Hematopoietic multipotent progenitor cell treated with erythropoietin and hydrocortisone succinate and interleukin-3 and kit ligand, for 8 days (in vitro differentiated cells): ENCODE data around the gene GGPS1.
"Not testable (repeated sequence)": the region's sequence is repeated elsewhere in the genome, so short reads cannot be mapped to it uniquely, and the experiment has no call there.

Experiments used
- DNase-seq: peaks from one replicate; pipeline ENCODE4 v3.0.0-alpha.2; 2015

The GGPS1 gene

DNA sequence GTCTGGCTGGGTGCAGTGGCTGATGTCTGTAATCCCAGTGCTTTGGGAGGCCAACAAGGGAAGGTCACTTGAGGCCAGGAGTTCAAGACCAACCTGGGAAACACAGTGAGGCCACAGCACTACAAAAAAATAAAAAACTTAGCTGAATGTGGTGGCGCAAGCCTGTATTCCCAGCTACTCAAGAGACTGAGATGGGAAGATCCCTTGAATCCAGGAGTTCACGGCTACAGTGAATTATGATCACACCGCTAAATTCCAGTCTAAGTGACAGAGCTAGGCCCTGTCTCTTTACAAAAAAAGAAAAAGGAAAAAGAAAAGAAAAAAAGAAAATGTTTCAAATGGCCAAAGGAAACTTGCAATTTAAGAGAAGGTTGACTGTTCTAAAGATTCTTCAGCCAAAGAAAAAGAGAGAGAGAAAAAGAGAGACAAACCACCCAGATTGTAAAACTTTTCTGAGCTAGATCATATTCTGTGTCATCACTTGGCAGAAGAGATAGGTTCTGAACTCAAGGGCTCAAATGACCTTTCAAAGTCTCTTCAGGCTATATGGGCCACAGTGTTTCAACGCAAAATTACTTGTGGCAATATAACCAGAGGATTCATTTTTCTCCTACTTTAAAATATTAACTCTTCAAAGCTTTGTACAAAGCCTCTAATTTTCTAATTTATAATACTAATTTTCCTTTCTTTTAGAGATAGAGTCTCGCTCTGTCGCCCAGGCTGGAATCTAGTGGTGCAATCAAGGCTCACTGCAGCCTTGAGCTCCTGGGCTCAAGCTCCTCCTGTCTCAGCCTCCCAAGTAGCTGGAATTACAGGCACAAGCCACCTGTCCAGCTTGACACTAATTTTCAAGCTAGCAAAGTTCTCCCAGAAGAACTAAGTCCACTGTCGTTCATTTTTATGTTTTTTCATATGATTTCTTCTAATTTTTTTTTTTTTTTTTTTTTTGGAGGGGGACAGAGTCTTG is 20.9 kb upstream of the GGPS1 start:
- no peak for DNase-seq

- not testable (repeated sequence) for DNase-seq
These were observed 19.2 kb upstream of the GGPS1 start for GRCh38 chr1:235309206-235309605.

DNA sequence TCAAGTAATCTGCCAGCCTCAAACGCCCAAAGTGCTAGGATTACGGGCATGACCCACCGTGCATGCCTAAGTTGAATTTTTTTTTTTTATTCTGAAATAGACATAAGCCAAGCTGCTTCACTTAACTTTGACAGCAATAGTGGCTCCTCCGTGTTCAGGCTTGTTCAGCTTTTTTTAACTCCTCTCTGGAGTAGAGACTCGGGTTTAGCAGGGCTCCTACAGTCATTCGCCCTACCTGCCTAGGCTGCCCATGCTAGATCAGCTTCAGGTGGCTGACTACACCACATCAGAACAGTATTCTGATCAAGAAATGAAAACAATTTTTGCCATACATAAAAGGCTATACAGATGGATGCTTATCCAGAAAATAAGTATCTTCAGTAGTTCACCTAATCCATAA is 15.1 kb upstream of the GGPS1 start:
- DNase-seq, result no peak

- DNase-seq, result no peak
These were observed 14.3 kb upstream of the GGPS1 start for GRCh38 chr1:235313931-235314678.

GRCh38 chr1:235315173-235315572 is 13.2 kb upstream of the GGPS1 start:
- no peak for DNase-seq

GRCh38 chr1:235315735-235316134 is 12.6 kb upstream of the GGPS1 start:
- DNase-seq, result no peak

GRCh38 chr1:235317168-235317567 is 11.2 kb upstream of the GGPS1 start:
- DNase-seq, result no peak

DNA sequence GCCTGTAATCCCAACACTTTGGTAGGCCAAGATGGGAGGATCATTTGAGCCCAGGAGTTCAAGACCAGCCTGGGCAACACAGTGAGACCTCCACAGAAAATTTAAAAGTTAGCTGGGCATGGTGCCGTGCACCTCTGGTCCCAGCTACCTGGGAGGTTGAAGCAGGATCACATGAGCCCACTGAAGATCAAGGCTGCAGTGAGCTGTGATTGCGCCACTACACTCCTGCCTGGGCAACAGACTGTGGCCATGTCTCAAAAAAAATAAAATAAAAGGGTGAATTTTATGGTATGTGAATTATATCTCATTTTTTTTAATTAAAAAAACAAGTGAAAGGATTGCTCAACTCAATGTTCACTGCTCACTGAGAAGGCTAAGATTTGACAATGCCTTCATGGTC is 9.1 kb upstream of the GGPS1 start:
- DNase-seq, result no peak

GRCh38 chr1:235320521-235321179 is 7.7 kb upstream of the GGPS1 start:
- DNase-seq, result no peak

GRCh38 chr1:235324296-235324695 is 4.1 kb upstream of the GGPS1 start:
- DNase-seq, result no peak

DNA sequence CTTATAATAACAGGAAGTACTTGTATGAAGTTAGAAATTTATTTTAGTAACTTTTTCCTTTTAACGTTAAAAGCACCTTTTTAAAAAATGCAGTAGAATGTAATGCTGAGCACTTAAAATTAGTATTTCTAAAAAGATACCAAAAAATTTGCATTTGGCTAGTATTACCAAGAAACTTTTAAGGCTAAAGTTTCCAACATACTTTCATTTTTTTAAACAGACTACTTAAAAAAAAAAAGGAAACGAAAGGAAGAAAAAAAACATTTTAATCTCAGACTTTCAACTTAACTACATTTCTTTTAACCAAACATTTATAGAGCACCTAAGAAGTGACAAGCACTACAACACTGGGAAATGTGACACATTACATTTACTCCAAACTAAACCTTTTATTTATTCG is 3.2 kb upstream of the GGPS1 start:
- DNase-seq, result no peak

- DNase-seq, result no peak
These were observed 2.5 kb upstream of the GGPS1 start for GRCh38 chr1:235325854-235326253.

DNA sequence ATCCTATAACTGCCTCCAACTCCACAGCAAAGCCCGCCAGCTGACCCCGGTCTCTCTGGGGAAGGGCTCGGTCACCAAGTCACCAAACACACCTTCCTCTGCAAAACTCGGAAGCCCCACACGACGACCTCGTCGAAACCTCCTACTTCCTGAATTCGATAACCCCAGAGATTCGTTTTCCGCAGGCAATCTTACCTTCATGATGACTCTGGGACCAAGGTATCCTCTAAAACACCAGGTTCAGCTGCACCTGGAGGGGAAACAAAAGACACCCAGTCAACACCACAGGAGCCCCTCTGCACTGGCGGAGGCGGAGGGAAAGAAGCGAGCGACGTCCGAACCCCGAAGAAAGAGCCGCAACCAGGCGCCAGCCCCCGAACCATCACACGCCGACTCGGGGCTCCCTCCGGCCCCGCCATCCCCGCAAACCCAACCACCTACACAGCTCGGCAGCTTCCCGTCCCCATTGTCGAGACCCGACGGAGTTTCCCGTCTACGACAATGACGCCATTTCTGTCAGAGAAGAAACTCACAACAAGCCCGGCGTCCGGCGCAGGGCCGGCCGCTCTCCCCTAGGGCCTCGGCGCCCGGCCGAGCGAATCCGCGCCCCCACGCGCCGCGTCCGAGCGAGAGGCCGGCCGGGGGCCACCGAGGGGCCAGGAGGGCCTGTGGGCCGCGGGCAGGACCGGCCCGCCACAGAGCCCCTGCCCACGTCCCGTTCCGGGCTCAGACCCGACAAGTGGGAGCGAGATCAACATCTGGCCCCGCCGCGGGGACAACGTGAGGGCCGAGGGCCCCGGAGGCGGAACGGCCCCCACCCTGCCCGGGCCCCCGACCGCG is 1.4 kb upstream of the GGPS1 start:
- peak; percentile 51 for DNase-seq

- DNase-seq, result peak; percentile 28
These were observed 655 bp upstream of the GGPS1 start, which contains the start of gene ARID4B for GRCh38 chr1:235327559-235328270. TSS of gene ARID4B (minus strand) at chr1:235328179. CDS start at chr1:235326919, 1,260 bp downstream.

GRCh38 chr1:235329139-235329902 is 951 bp downstream of the GGPS1 start:
- DNase-seq, result peak; percentile 67

DNA sequence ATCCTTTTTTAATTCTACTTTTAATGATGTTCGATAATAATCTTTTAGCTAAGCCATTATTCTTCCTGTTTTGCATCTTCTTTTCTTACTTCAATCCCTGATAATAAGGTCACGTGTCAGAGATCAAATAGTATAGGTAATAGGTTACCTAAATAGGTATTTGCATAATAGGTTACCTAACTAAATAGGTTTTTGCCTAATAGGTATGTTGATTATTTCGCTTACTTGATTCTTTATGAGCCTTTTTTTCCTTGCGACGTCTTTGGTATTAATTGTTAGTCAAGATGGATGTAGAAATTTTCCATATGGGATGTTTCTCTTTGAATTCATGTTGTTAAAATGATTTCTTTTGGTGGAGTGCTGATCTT is 2.5 kb downstream of the GGPS1 start:
- no peak for DNase-seq

GRCh38 chr1:235331401-235331800 is 3.0 kb downstream of the GGPS1 start:
- DNase-seq, result no peak

GRCh38 chr1:235336903-235337302 is 8.5 kb downstream of the GGPS1 start:
- peak; percentile 49 for DNase-seq

- DNase-seq, result peak; percentile 50
These were observed 11.4 kb downstream of the GGPS1 start for GRCh38 chr1:235339746-235340145.

- DNase-seq, result no peak
These were observed 13.0 kb downstream of the GGPS1 start for GRCh38 chr1:235341334-235341733.

DNA sequence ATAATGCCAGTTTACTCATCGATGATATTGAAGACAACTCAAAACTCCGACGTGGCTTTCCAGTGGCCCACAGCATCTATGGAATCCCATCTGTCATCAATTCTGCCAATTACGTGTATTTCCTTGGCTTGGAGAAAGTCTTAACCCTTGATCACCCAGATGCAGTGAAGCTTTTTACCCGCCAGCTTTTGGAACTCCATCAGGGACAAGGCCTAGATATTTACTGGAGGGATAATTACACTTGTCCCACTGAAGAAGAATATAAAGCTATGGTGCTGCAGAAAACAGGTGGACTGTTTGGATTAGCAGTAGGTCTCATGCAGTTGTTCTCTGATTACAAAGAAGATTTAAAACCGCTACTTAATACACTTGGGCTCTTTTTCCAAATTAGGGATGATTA is 13.7 kb downstream of the GGPS1 start:
- no peak for DNase-seq
